Right lobe of liver (tissue), 4 donors: Measurements from ENCODE around the gene TICRR.

Source experiments
- POLR2A ChIP-seq: fragments of 450-650 bp; IDR thresholded peaks from one replicate; pipeline ENCODE4 v1.6.1; 2017; ENCODE audit warnings: antibody characterized with exemption, mild to moderate bottlenecking
- TF ChIP-seq, protein P1 (sequence below), 4 donors: fragments of 200-600 bp in 3 of 4; fragments of 450-650 bp in 1 of 4; IDR thresholded peaks; one replicate each; pipeline versions ENCODE4 v1.5.1 to v1.8.0; 2016 to 2022; ENCODE audit warnings: antibody characterized with exemption in 4 of 4, mild to moderate bottlenecking in 2 of 4
- donor health status: DM: no; HTN: no; CAD: no.
- donor health status: DM: no; HTN: no; CAD: no.
- donor health status: DM: no; HTN: yes; CAD: no.

DNA sequence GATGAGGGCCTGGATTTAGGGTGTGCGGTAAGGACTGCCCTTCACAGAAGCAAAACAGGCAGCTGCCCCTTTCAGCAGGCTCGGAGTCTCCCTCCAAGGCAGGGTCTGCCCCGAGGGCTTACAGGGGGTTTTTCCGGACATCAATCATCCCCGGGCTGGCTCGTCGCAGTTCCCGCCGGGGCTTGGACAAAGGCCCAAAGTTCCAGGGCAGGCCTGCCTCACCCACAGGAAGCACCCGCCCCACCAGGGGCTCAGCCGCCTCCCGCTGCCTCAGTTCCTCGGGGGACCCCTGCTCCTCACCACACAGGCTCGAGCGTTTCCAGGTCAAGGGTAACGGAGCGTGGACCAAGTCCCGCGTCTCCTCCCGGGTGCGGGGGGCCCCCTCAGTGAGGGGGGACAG is 53.0 kb downstream of the TICRR start:
- TF ChIP-seq, protein P1, sequence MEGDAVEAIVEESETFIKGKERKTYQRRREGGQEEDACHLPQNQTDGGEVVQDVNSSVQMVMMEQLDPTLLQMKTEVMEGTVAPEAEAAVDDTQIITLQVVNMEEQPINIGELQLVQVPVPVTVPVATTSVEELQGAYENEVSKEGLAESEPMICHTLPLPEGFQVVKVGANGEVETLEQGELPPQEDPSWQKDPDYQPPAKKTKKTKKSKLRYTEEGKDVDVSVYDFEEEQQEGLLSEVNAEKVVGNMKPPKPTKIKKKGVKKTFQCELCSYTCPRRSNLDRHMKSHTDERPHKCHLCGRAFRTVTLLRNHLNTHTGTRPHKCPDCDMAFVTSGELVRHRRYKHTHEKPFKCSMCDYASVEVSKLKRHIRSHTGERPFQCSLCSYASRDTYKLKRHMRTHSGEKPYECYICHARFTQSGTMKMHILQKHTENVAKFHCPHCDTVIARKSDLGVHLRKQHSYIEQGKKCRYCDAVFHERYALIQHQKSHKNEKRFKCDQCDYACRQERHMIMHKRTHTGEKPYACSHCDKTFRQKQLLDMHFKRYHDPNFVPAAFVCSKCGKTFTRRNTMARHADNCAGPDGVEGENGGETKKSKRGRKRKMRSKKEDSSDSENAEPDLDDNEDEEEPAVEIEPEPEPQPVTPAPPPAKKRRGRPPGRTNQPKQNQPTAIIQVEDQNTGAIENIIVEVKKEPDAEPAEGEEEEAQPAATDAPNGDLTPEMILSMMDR (IDR thresholded peaks at IDR 0.05) = no peak
- TF ChIP-seq POLR2A = no peak
